ENCODE results near the gene CREG2.

The CREG2 gene

DNA sequence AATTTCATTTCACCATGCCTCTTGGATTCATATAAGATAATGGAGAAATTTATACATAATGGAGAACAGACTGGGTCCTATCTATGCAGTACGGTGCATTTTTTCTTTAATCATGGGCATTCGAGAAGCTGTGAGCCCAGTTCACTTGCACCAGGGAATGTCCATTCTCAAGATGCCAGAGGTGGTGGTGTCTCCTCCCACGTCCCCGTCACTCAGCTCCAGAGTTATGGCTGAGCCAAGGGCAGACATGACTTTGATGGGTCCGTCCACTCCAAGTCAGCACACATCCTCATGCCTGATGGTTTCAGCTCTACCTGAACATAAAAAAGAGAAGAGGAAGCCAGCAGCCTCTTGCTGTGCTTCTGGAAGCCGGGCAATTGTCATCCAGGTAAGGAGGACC, 42.1 kb upstream of the CREG2 start:
- H3K4me3 ChIP-seq (ENCODE audit: low read depth, low read length) = no peak overlapping the region
- TF ChIP-seq, protein P1, sequence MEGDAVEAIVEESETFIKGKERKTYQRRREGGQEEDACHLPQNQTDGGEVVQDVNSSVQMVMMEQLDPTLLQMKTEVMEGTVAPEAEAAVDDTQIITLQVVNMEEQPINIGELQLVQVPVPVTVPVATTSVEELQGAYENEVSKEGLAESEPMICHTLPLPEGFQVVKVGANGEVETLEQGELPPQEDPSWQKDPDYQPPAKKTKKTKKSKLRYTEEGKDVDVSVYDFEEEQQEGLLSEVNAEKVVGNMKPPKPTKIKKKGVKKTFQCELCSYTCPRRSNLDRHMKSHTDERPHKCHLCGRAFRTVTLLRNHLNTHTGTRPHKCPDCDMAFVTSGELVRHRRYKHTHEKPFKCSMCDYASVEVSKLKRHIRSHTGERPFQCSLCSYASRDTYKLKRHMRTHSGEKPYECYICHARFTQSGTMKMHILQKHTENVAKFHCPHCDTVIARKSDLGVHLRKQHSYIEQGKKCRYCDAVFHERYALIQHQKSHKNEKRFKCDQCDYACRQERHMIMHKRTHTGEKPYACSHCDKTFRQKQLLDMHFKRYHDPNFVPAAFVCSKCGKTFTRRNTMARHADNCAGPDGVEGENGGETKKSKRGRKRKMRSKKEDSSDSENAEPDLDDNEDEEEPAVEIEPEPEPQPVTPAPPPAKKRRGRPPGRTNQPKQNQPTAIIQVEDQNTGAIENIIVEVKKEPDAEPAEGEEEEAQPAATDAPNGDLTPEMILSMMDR (IDR thresholded peaks at IDR 0.05; ENCODE audit: low read depth, low read length) = no peak

GRCh38 chr2:101428422-101429176, 41.3 kb upstream of the CREG2 start:
- TF ChIP-seq, protein P1 (IDR thresholded peaks at IDR 0.05; ENCODE audit: low read depth, low read length) = no peak
- H3K4me3 ChIP-seq (ENCODE audit: low read depth, low read length) = no peak overlapping the region

GRCh38 chr2:101427743-101428142, 40.4 kb upstream of the CREG2 start:
- TF ChIP-seq, protein P1 (IDR thresholded peaks at IDR 0.05; ENCODE audit: low read depth, low read length) = no peak
- H3K4me3 ChIP-seq (ENCODE audit: low read depth, low read length) = no peak overlapping the region

DNA sequence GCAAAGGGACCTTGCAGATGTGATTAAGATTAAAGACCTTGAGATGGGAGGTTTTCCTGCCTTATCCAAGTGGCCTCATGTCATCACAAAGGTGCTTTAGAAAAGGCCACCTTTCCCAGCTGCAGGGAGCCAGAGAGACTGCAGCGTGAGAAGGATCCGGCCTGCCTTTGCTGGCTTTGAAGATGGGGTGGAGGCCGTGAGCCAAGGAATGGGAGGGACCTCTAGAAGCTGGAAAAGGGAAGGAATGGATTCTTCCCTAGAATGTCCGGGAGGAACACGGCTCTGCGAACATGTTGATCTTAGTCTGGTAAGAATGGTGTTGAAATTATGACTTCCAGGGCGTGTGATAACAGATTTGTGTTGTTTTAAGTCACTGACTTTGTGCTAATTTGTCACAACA, 39.9 kb upstream of the CREG2 start:
- H3K4me3 ChIP-seq (ENCODE audit: low read depth, low read length) = no peak overlapping the region
- TF ChIP-seq, protein P1 (IDR thresholded peaks at IDR 0.05; ENCODE audit: low read depth, low read length) = no peak

DNA sequence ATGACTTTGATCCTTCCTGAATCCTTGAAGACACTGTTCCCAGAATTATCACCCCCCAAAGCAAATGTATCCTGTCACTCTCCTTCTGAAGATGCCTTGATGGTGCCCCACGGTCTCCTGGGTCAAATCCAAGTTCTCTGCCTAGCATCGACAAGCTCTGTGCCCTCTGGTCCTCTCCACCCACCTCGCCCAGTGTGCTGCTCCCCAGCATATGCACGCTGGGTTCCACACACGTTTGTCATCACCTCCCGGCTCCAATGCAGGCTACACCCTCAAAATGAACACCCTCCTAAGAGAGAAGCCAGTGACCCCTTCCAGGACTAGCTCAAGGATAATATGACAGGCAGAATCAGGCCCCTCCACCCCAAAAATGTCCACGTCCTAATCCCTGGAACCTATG, 39.5 kb upstream of the CREG2 start:
- no peak overlapping the region for H3K4me3 ChIP-seq (ENCODE audit: low read depth, low read length)
- TF ChIP-seq, protein P1 (IDR thresholded peaks at IDR 0.05; ENCODE audit: low read depth, low read length) = no peak

DNA sequence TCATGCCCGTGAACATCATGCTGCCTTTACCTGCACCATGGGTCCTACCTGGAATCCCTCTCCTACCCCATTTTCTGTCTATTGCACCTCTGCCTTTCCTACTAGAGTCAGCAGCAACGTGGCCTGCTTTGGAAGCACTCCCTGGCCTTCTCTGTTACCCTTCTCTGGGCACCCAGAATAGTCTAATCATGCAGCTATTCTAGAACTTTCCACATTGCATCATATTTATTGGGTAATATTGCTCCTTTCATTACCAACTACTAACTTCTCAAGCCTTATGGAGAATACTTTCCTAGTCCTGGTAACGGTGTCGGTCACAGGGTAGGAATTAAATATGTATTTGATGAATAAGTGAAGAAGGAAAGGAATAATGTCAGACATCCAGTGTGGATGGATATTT, 33.3 kb upstream of the CREG2 start:
- TF ChIP-seq, protein P1 (IDR thresholded peaks at IDR 0.05; ENCODE audit: low read depth, low read length) = no peak
- no peak overlapping the region for H3K4me3 ChIP-seq (ENCODE audit: low read depth, low read length)

GRCh38 chr2:101419096-101419663, 31.9 kb upstream of the CREG2 start:
- no peak overlapping the region for H3K4me3 ChIP-seq (ENCODE audit: low read depth, low read length)
- TF ChIP-seq, protein P1 (IDR thresholded peaks at IDR 0.05; ENCODE audit: low read depth, low read length) = peak; percentile 65
